Measurements from ENCODE around the gene AFF3. TPM values are rescaled to one million over a fixed set of nuclear protein-coding genes. Genes with fewer than 3 reads are reported as not detected.

The AFF3 gene
- polyA plus RNA-seq, 1 donor (not counting 4 experiments of a cell fraction or from before 2014, with no cell fraction given), result not detected

DNA sequence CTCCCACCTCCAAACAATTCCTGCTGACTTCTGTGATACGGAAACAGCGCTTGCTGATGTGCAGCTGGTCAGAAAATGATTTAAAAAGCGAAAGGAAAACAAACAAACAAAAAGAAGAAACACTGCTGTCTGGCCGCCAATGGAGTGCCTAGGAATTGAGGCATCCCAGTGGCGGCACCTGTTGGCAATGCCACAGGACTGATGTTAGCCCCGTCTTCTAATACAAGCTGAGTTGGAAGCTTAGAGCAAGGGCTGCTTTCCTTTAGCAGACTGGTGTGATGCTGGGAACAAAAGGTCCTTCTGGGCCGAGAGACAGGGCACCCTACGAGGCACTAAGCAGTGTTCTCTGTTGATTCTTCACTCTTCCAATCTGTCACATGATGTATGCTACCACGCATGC is 489.0 kb downstream of the AFF3 start:
- Histone ChIP-seq H3K27ac (ENCODE audit: control insufficient read depth, insufficient read depth, low read length) (no peak overlapping the region), H3K4me1 (ENCODE audit: control insufficient read depth, extremely low read depth, insufficient read depth, low read length) (no peaks in the 10 kb centered on the region), H3K79me2 (ENCODE audit: control insufficient read depth, insufficient read depth, low read length) (no peaks in the 10 kb centered on the region), H3K4me2 (ENCODE audit: control insufficient read depth, extremely low read depth, insufficient read depth, low read depth, low read length) (no peak overlapping the region), H4K20me1 (ENCODE audit: control insufficient read depth, extremely low read depth, insufficient read depth, low read length) (no peaks in the 10 kb centered on the region), H3K9me1 (ENCODE audit: control insufficient read depth, extremely low read depth, insufficient read depth, low read length) (no peaks in the 10 kb centered on the region), H3K36me3 (ENCODE audit: control insufficient read depth in 2 of 2, extremely low read depth in 1 of 2, insufficient read depth in 2 of 2, low read length in 2 of 2) (no peaks in the 10 kb centered on the region), H3K27me3 (ENCODE audit: control insufficient read depth, extremely low read depth, insufficient read depth, low read length) (no peaks in the 10 kb centered on the region), H2AFZ (ENCODE audit: control insufficient read depth, low read length) (no peak overlapping the region), H3K9me3 (ENCODE audit: control insufficient read depth, low read depth, low read length) (no peaks in the 10 kb centered on the region), H3K4me3 (ENCODE audit: control insufficient read depth in 2 of 3, extremely low read depth in 1 of 3, insufficient read depth in 2 of 3, low read depth in 1 of 3, low read length in 3 of 3) (no peak overlapping the region), H3K9ac (ENCODE audit: control insufficient read depth, extremely low read depth, insufficient read depth, low read length) (no peak overlapping the region)
- TF ChIP-seq, protein P1, sequence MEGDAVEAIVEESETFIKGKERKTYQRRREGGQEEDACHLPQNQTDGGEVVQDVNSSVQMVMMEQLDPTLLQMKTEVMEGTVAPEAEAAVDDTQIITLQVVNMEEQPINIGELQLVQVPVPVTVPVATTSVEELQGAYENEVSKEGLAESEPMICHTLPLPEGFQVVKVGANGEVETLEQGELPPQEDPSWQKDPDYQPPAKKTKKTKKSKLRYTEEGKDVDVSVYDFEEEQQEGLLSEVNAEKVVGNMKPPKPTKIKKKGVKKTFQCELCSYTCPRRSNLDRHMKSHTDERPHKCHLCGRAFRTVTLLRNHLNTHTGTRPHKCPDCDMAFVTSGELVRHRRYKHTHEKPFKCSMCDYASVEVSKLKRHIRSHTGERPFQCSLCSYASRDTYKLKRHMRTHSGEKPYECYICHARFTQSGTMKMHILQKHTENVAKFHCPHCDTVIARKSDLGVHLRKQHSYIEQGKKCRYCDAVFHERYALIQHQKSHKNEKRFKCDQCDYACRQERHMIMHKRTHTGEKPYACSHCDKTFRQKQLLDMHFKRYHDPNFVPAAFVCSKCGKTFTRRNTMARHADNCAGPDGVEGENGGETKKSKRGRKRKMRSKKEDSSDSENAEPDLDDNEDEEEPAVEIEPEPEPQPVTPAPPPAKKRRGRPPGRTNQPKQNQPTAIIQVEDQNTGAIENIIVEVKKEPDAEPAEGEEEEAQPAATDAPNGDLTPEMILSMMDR (optimal IDR thresholded peaks at IDR 0.05 in 1 of 3, IDR thresholded peaks at IDR 0.05 in 1 of 3, conservative IDR thresholded peaks at IDR 0.05 in 1 of 3; ENCODE audit: extremely low read depth in 1 of 3, insufficient read depth in 2 of 3, low read length in 3 of 3), result no peak
- TF ChIP-seq EZH2 (IDR thresholded peaks at IDR 0.05; ENCODE audit: low read length), result no peak
- DNase-seq (ENCODE audit: low read depth, low spot score) (no peak), FAIRE-seq (no peak)
- dilution Hi-C loops (cut with MboI; ENCODE audit: extremely low pct_ligation_motif_present, low sequenced_read_pairs), result no loop called here

DNA sequence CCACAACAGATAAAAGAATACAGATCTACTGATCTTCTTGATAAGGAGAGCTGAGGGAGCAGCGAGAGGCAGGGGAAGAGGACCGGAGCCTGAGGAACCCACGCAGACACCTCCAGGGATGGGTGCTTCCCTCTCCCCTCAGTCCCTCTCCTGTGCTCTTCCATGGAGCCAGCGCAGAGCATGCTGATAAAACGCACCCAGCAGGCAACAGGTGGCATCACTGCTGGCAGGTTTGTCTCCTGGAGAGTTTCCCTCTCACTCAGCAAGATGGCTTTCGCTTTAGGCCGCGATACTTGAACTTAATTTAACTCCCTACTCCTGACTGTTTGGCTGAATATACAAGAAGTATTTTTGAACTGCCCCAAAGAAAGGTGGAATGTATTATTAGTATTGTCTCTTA is 489.5 kb downstream of the AFF3 start:
- Histone ChIP-seq H2AFZ (ENCODE audit: control insufficient read depth, low read length) (no peak overlapping the region), H3K27me3 (ENCODE audit: control insufficient read depth, extremely low read depth, insufficient read depth, low read length) (no peaks in the 10 kb centered on the region), H3K9ac (ENCODE audit: control insufficient read depth, extremely low read depth, insufficient read depth, low read length) (no peak overlapping the region), H3K4me3 (ENCODE audit: control insufficient read depth in 2 of 3, extremely low read depth in 1 of 3, insufficient read depth in 2 of 3, low read depth in 1 of 3, low read length in 3 of 3) (no peak overlapping the region), H3K9me3 (ENCODE audit: control insufficient read depth, low read depth, low read length) (no peaks in the 10 kb centered on the region), H3K79me2 (ENCODE audit: control insufficient read depth, insufficient read depth, low read length) (no peaks in the 10 kb centered on the region), H3K9me1 (ENCODE audit: control insufficient read depth, extremely low read depth, insufficient read depth, low read length) (no peaks in the 10 kb centered on the region), H3K36me3 (ENCODE audit: control insufficient read depth in 2 of 2, extremely low read depth in 1 of 2, insufficient read depth in 2 of 2, low read length in 2 of 2) (no peaks in the 10 kb centered on the region), H3K27ac (ENCODE audit: control insufficient read depth, insufficient read depth, low read length) (no peak overlapping the region), H3K4me2 (ENCODE audit: control insufficient read depth, extremely low read depth, insufficient read depth, low read depth, low read length) (no peak overlapping the region), H4K20me1 (ENCODE audit: control insufficient read depth, extremely low read depth, insufficient read depth, low read length) (no peaks in the 10 kb centered on the region), H3K4me1 (ENCODE audit: control insufficient read depth, extremely low read depth, insufficient read depth, low read length) (no peaks in the 10 kb centered on the region)
- DNase-seq (ENCODE audit: low read depth, low spot score) (no peak), FAIRE-seq (no peak)
- TF ChIP-seq, protein P1 (optimal IDR thresholded peaks at IDR 0.05 in 1 of 3, IDR thresholded peaks at IDR 0.05 in 1 of 3, conservative IDR thresholded peaks at IDR 0.05 in 1 of 3; ENCODE audit: extremely low read depth in 1 of 3, insufficient read depth in 2 of 3, low read length in 3 of 3), result no peak
- TF ChIP-seq EZH2 (IDR thresholded peaks at IDR 0.05; ENCODE audit: low read length), result no peak
- dilution Hi-C loops (cut with MboI; ENCODE audit: extremely low pct_ligation_motif_present, low sequenced_read_pairs), result no loop called here

Data from keratinocyte (primary cell).